COR-L47 (cell line): ENCODE measurements around the gene ERCC5.

Experiments used
- DNase-seq: peaks from one replicate; lab custom pipeline; 2025; lab: John Stamatoyannopoulos, UW

ERCC5 gene

DNA sequence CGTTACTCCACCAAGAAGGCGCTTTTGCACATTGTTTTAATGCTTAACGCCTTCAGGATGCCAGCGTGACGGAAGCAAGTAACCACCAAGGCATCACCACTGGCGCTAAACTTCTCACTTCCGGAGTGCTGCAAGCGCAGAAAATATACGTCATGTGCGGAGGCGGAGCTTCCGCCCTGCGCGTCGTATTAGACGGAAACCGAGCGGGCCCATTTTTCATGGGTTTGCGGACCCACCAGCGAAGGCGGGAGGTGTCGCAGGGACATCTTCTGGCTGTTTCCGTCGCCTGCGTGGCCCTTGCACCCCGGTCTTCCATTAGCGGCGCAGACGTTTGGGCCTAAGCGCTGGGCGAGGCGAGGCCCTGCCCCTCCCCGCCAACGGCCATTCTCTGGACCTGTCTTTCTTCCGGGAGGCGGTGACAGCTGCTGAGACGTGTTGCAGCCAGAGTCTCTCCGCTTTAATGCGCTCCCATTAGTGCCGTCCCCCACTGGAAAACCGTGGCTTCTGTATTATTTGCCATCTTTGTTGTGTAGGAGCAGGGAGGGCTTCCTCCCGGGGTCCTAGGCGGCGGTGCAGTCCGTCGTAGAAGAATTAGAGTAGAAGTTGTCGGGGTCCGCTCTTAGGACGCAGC is at the start of gene ERCC5:
TSS of gene ERCC5 (plus strand) at position 403 of the 631 bp plus-strand sequence. CDS start 235 bp downstream, outside the sequence.
- peak; percentile 97 for DNase-seq

DNA sequence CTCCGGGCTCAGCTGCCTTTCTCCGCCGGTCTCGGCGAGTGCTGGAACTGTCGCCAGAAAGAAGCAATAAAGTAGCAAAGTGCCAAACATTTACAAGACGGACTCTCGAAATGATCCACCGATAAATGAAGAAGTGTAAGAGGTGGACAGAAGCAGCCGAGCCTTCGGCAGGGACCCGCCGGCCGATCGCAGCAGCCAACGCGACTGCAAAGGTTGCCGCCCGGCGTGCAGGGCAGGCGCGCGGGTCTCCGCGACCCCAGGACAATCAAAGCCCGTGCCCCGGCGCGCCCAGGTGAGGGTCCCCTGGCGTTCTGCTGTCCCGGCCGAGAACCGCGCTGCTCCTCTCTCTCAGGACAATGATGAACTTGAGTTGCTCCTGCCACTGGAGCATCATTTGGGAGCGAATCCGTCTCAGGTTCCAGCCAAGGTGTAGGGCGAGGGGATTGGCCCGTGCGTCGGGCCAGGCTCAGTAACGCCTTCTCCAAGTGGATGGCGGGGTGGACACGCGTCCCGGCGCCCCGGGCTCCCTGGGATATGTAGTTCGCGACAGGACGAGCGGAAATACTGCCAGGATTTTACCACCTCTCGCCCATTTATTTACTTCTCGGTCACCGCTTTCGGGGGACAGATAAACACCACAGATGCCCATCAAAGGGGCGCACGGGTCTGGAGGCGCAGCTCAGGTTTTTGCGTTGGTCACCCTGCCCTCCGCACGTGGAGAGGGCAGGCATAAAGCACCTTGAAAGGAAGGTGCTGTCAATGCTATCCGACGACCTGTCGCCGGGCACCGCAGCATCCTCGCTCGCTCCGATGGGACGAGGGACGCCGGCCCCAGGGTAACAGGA is 47.0 kb upstream of the ERCC5 start, which contains the start of the genes BIVM and POGLUT2:
TSS of gene BIVM (plus strand) at position 539 of the 845 bp plus-strand sequence. CDS start 8,149 bp downstream, outside the sequence.
TSS of gene POGLUT2 (minus strand) at position 396 of the 845 bp plus-strand sequence. CDS start at position 90, 306 bp downstream.
- peak; percentile 86 for DNase-seq

DNA sequence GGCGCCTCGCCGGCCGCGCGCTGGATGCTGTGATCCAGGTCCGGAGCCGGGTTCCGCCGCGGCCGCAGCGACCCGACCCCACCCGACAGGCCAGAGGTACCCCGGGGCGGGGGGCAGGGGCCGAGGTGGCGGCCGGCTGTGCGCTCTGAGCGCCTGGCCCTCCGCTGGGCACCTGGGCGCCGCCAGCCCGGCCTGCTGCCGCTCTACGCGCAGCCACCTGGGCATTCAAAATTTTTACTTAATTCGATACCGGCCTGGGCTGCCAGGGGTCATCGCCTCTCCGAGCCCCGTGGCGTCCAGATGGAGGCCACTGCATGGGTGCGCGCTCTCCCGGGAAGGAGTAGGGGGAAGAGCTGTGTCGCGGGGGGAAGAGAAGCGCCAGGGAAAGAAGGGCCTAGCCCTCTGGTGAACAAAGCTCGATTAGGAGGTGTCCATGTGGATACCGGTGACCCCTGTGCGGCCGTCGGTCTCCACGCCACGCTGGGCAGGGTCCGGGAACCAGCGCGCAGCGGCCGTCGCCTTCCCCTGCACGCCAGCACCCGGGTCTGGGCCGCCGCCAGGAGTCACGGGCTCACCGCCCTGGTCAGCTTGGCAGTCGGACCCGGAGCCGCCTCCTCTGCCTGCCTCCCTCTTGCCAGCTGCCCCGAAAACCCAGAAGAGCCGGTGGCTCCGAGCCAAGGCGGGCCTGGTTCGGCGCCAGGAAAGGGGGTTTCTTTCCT is 46.2 kb upstream of the ERCC5 start:
- DNase-seq: peak; percentile 23

DNA sequence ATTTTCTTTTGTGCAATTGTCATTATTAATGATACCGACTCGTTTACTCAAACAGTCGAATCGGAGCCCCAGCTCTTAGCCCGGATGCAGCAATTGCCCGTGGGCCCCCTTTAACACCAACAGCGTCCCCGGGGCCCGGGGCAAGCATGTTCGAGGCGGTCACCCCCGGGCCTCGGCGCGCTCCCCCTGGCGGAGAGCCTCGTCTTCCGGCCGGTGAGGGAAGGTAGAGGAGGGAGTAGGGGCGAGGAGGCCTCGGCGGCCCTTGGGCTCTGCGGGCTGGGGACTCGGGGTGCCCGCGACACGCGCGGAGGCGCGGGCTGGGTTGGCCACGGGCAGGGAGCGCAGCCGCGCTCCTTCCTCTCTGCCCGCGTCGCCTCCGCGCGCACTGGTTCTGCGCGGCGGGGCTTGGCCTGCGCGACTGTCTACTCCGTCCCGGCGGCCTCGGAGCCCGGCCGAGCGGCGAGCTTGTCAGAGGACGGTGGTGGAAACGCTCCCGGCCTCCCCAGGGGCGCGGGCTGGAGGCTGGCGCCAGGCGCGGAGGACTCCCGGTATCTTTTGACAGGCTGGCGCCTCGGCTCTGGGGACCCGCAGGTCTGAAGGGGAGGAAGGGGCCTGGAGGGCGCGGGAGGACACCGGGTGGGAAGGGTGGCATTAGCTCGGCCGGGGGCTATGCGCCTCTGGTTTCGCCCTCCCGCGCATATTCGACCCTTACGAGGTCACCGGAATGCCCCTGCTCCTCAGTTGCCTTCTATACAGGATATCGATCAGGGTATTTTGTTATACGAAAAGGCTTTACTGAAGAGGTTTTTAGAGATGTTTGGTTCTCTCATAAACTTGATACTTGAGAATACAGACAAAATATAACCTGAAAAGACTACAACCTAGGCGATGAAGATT is 45.4 kb upstream of the ERCC5 start:
- peak; percentile 63 for DNase-seq

DNA sequence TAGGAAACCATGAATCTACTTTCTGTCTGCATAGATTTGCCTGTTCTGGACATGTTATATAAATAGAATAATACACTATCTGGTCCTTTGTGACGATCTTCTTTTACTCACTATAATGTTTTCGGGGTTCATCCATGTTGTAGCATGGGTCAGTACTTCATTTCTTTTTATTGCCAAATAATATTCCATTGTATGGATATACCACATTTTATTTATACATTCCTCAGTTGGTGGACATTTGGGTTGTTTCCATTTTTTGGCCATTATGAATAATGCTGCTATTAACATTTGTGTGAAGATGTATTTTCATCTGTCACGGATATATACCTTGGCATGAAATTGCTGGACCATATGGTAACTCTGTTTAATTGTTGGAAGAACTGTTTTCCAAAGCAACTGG is 40.2 kb upstream of the ERCC5 start:
- DNase-seq: no peak

DNA sequence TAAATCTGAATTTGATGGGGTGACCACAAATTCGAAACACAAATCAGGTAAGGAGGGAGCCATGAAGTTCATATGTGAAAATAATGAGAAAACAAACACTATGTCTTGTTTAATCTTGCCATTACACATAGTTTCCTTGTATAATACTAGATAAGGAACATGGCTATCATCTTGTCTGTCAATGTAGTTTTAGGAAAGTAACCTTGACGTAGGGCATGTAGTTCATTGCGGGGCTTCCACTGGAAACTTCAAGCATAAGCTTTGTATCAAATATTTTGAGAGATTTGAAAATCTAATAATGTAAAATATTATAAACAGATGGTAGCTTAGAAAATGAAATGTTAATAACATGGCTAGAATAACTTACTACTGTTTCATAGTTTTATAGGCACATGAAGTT is 38.1 kb upstream of the ERCC5 start:
- no peak for DNase-seq

DNA sequence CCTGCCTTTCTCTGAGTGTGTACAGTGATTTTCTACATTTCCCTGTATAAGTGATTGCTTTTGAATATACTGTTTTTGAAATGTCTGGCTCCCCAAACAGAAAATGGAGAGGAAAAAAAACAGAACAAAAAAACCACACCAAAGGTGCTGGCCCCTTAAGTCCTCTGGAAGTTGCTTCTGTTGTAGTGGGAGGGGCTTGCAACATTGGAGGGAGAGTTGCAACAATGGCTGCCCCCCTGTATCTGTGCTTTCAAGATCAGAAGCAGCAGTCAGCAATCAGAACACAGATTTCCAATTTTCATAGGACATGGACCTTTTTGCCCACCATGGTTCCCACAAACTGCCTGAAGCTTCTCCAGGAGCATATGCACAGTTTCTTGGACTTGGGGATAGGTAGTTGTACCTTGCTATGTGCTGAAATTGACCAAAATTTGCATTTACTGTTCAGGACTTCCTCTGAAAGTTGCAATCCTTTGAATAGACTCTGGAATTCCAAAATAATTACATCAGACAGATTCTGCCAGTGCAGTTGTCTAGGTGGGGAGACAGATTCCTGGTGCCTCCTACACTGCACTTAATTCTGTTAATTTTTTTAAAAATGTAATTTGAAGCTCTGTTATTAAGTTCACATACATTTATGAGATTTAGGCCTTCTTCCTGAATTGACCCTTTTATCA is 33.1 kb upstream of the ERCC5 start:
- no peak for DNase-seq

DNA sequence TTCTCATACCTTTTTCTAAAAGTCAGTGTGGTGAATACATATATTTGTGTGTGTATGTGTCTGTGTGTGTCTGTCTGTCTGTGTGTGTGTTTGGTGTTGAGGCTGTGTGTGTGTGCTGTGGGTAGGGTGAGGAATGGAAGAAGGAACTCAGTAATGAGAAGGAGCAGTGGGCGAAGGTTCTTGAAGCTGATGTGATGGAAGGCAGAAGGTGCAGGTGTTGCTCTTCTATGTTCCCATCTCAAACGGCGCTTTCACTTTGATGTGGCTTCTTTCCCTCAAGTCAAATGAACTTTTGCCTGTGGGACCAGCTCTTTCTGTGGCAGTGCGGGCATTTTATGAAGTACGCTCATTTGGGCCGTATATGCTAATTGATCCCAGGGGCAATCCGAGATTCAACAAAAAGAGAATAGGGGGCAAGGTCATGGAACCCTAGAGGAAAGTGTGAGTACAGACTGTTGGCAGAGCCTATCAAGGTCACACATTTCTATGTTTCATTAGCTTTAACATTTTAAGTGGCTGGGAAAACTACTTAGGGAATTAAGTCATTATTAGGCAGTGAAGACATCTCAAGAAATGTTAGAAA is 31.7 kb upstream of the ERCC5 start:
- no peak for DNase-seq

DNA sequence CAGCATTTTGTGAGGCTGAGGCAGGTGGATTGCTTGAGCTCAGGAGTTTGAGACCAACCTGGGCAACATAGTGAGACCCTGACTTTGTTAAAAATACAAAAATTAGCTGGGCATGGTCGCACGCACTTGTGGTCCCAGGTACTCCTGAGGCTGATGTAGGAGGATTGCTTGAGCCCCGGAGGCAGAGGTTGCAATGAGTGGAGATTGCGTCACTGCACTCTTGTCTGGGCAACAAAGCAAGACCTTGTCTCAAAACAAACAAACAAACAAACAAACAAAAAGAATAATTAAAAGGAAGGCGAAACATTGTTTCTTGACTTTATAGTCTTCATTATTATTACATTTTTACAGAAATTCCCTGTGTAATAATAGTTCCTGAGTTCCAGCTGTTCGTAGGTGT is 31.0 kb upstream of the ERCC5 start:
- no peak for DNase-seq

DNA sequence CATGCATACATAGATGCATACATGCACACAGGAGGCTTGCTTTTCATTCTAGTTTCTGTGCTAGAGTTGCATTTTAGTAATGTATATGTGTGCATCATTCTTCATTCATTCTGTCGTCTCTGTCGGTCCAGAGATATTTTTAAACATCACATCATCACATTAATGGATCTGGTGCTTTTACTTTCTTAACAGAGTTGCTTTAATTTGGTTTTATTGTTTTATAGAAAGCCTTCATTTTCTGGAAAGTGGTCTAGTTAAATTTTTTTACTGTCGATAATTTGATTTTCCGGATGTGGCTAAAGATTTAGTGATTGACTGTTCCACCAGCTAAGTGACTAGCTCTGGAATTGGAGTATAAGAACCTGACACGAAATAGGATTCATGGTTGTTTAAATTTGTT is 30.0 kb upstream of the ERCC5 start:
- DNase-seq: no peak

DNA sequence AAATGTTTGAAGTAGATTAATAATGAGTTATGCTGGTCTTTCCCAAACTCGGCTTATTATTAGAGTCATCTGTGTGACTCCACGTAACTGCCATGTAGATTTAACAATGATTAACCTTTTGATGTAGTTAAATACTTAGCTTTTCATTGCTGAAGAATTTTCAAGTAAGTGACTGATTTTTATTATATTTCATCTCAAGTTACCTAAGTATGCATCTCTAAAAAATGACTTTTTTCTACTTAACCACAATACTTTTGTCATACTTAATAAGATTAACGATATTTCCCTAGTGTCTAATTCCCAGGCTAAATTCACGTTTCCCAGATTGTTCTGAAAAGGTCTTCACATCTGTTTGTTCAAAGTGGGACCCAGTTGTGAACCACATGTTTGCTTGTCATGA is 29.1 kb upstream of the ERCC5 start:
- no peak for DNase-seq

DNA sequence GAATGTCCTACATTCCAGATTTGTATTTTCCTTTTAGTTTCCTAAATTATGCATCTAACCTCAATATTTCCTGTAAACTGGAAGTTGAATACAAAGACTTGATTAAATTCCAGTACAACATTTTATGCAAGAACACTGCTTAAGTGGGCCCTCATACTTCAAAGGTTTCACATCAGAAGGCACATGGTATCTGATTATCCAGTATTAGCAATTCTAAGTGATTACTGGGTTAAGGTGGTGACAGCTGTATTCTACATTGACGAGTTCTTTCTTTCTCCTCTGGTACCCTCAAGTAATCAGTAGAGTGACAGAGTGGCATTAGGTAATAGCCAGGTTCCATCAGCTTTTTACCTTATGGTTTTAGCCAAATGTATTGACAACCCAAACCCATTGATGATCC is 28.6 kb upstream of the ERCC5 start:
- DNase-seq: no peak

DNA sequence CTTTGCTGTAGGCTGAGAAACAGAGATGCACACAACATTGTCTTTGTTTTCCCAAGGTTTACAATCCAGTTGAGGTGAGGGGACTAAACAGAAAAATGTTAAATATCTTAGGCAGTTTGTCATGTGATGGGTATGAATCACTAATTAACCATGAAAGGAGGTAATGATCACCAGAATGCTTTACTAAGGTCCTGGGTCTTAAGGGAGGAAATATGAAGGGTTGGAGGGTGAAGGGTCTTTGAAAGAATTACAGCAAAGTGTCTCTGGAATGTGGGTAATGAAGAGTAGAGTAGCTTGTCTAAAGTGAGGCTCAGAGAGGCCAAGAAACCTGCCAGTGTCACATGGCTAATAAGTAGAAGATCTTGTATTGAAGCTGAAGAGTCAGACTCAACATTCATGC is 27.9 kb upstream of the ERCC5 start:
- no peak for DNase-seq

DNA sequence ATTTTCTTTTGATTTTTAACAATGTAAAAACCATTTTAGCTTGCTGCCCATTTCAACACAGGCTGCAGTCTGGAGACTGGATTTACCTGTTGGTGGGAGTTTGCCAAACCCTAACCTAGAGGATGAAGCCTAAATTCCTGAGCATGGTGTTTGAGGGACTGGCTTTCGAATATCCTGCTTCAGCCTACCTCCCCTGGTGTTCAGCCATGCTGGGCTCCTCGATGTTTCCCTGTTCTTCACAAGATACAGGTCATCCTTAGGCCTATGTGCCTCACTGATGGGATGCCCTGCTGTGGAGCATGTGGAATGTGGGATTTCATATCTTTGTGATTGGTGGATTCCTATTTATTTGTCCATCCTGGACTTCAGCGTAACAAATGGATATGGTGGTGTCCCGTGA is 20.4 kb upstream of the ERCC5 start:
- no peak for DNase-seq

DNA sequence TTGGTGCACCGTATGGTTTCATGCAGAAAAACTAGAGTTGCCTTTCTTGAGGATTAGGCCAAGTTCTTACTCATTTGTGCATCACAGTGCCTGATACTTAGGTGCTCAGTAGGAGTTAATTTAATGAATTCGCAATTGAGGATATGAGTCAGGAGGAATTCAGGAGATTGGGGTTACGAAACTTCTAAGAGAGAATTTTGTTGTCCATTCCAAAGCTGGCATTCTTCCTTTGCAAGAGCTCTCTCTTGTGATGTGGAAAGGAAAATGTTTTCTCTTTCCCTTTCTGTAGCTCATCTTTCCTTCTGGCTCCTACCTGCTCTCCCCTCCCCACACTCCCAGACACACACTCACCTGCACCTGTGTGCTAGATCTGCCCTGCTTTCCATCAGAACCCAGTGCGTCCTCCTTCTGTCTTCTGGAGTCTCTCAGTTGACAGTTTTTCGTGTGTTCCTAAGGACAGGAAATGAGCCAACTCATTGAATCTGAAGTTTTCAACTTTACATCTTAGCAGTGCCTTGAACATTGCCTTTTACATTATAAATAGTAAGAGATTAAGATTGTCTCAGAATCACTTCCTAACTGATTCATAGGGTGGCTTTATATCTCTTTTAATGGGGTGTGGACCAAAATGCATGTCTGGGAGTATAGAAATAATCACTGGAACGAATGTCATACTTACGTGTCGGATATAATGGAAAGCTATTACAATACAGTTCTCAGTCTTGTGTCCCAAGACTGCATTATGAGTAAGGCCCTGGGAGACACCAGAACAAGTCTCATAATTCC is 19.7 kb upstream of the ERCC5 start:
- DNase-seq: no peak

DNA sequence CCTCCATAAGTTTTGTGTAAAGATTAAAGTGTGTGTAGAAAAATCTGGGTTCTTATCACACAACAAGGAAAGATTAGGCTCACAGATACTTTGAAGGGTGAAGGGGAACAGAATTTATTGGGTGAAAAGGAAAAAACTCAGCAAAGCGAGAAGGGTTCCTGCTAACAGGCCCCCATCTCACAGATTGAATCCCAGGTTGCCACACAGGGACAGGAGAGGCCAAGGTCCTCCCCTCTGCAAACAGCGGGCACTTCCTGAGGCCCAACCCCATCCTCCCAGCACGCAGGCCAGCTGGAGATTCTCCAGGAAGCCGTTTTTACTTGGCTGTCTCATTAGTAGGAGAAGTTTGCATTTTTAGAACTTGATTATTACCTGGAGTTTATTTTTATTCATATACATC is 15.2 kb upstream of the ERCC5 start:
- no peak for DNase-seq

DNA sequence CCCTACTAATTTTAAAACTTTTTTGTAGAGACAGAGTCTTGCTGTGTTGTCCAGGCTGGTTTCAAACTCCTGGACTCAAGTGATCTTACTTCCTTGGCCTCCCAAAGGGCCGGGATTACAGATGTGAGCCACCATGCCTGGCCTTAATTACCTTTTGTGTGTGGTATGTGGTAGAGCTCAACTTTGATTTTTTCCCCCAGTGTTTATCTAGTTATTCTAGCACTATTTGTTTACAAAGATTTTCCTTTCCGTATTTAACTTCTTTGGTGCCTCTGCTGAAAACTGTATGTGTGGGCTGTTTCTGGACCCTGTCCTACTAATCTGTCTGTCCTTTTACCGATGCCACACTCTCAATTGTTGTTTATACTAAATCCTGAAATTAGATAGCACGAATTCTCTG is 9.4 kb upstream of the ERCC5 start:
- DNase-seq: no peak

DNA sequence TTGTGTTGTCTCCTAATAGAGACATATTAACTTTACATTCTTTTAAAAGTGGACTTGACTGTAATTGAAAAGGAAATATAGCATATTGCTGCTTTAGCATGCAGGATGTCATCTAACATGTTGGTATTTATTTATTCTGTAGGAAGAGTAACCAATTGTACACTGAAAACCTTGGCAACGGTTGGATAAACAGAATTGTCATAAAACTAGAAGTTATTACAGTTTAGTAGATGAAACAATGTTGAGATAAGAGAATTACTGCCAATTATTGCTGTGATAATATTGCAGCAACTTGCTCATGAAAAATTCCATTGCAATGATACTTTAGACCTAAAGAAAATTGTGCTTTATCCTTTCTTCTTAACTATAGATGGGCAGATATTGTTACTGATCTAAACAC is 7.6 kb upstream of the ERCC5 start:
- no peak for DNase-seq

DNA sequence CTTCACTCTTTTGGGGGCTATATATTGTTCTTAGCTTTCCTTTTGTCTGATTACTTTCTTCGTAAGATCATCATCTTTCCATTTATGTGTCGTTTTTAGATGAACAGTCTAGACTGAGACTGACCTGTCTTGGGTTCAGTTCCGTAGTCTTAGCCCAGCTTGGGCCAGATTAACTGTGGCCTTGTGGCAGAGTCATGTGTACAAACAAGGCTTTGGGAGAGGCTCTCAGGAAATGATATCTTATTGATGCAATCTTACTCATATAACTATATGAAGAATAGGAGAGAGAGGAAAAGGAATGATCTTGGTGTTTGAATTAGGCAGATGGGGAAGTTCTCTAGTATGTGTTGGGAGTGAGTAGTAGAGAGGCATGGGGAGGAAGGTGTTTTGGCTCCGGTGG is 6.8 kb upstream of the ERCC5 start:
- no peak for DNase-seq

DNA sequence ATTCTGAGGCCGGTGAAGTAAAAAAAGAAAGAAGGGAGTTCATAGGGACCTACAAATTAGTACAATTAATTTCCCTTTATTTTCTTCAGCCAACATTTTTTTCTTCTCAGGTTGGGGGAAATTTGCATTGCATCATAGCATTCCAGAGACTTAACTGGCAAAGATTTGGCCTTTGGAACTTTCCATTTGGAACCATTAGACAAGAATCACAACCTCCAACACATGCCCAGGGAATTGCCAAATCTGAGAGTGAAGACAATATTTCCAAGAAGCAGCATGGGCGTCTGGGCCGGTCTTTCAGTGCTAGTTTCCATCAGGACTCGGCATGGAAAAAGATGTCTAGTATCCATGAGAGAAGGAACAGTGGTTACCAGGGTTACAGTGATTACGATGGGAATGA is 6.4 kb upstream of the ERCC5 start:
- no peak for DNase-seq
